ENCODE data around the gene SLC38A5. TPM values are rescaled to one million over a fixed set of nuclear protein-coding genes. Genes with fewer than 3 reads are reported as not detected.

The SLC38A5 gene
- polyA plus RNA-seq, 3 donors, result 4.3 to 222 (median 6.5) TPM

GRCh38 chrX:48474127-48474526 is 4.1 kb upstream of the SLC38A5 start:
- 54 to 74% (median 68%) methylated on average over 7 to 10 of the region's 10 CpGs for WGBS, 3 donors

GRCh38 chrX:48473704-48473990 is 3.6 kb upstream of the SLC38A5 start:
- H3K27ac ChIP-seq (ENCODE audit: low read depth, low read length), result no peak overlapping the region
- WGBS, 3 donors, result 56 to 63% (median 57%) methylated on average over 5 to 9 of the region's 9 CpGs

More at GRCh38 chrX:48474127-48474526, 4.1 kb upstream of the SLC38A5 start:
- H3K27ac ChIP-seq (ENCODE audit: low read depth, low read length), result no peak overlapping the region

- H3K27ac ChIP-seq (ENCODE audit: low read depth, low read length), result no peak overlapping the region
Measured at GRCh38 chrX:48472851-48473703, 3.0 kb upstream of the SLC38A5 start.

GRCh38 chrX:48472225-48472624 is 2.2 kb upstream of the SLC38A5 start:
- no peak overlapping the region for H3K27ac ChIP-seq (ENCODE audit: low read depth, low read length)
- 29 to 84% (median 81%) methylated on average over 7 to 9 of the region's 9 CpGs for WGBS, 3 donors

More at GRCh38 chrX:48472851-48473703, 3.0 kb upstream of the SLC38A5 start:
- WGBS, 3 donors, result 28 to 67% (median 63%) methylated on average over 11 to 12 of the region's 12 CpGs

- no peak overlapping the region for H3K27ac ChIP-seq (ENCODE audit: low read depth, low read length)
- 73 to 94% (median 87%) methylated on average over 7 to 8 of the region's 8 CpGs for WGBS, 3 donors
Measured at GRCh38 chrX:48471504-48471903, 1.4 kb upstream of the SLC38A5 start.

- WGBS, 3 donors, result 60 to 93% (median 86%) methylated on average over 9 of the region's 9 CpGs
Measured at GRCh38 chrX:48470833-48471118, 716 bp upstream of the SLC38A5 start.

GRCh38 chrX:48468693-48469691 is 1.1 kb downstream of the SLC38A5 start:
- WGBS, 3 donors, result 16 to 40% (median 20%) methylated on average over 22 to 23 of the region's 23 CpGs
- H3K27ac ChIP-seq (ENCODE audit: low read depth, low read length), result no peak overlapping the region

More at GRCh38 chrX:48470833-48471118, 716 bp upstream of the SLC38A5 start:
- H3K27ac ChIP-seq (ENCODE audit: low read depth, low read length), result no peak overlapping the region

- 2 to 31% (median 8%) methylated on average over 9 to 18 of the region's 18 CpGs for WGBS, 3 donors
- no peak overlapping the region for H3K27ac ChIP-seq (ENCODE audit: low read depth, low read length)
Measured at GRCh38 chrX:48468247-48468671, 1.8 kb downstream of the SLC38A5 start.

GRCh38 chrX:48467281-48467761 is 2.7 kb downstream of the SLC38A5 start:
- 32 to 68% (median 59%) methylated on average over 4 to 10 of the region's 10 CpGs for WGBS, 3 donors
- no peak overlapping the region for H3K27ac ChIP-seq (ENCODE audit: low read depth, low read length)

- no peak overlapping the region for H3K27ac ChIP-seq (ENCODE audit: low read depth, low read length)
- WGBS, 3 donors, result 53 to 96% (median 89%) methylated on average over 6 to 10 of the region's 10 CpGs
Measured at GRCh38 chrX:48466696-48467095, 3.4 kb downstream of the SLC38A5 start.

- H3K27ac ChIP-seq (ENCODE audit: low read depth, low read length), result no peak overlapping the region
Measured at GRCh38 chrX:48465336-48465933, 4.6 kb downstream of the SLC38A5 start.

GRCh38 chrX:48461830-48462229 is 8.2 kb downstream of the SLC38A5 start:
- 70 to 72% (median 71%) methylated on average over 6 of the region's 6 CpGs for WGBS, 3 donors
- no peak overlapping the region for H3K27ac ChIP-seq (ENCODE audit: low read depth, low read length)

More at GRCh38 chrX:48465336-48465933, 4.6 kb downstream of the SLC38A5 start:
- WGBS, 3 donors, result 44 to 66% (median 65%) methylated on average over 10 of the region's 10 CpGs

GRCh38 chrX:48460606-48461005 is 9.5 kb downstream of the SLC38A5 start:
- whole genome bisulfite sequencing, 3 donors, result 84 to 96% (median 94%) methylated on average over 8 to 11 of the region's 11 CpGs
- H3K27ac ChIP-seq (ENCODE audit: low read depth, low read length), result no peak overlapping the region

GRCh38 chrX:48460031-48460430 is 10.0 kb downstream of the SLC38A5 start:
- no peak overlapping the region for H3K27ac ChIP-seq (ENCODE audit: low read depth, low read length)
- 80 to 100% (median 96%) methylated on average over 2 to 3 of the region's 3 CpGs for whole genome bisulfite sequencing, 3 donors

- no peak overlapping the region for H3K27ac ChIP-seq (ENCODE audit: low read depth, low read length)
- 75 to 97% (median 85%) methylated on average over 3 to 6 of the region's 6 CpGs for WGBS, 3 donors
Measured at GRCh38 chrX:48459483-48459882, 10.6 kb downstream of the SLC38A5 start.

GRCh38 chrX:48458711-48459110 is 11.3 kb downstream of the SLC38A5 start:
- WGBS, 3 donors, result 60 to 72% methylated on average over 6 of the region's 6 CpGs; no CpG with 5 or more reads in 1 of the 3 donors
- H3K27ac ChIP-seq (ENCODE audit: low read depth, low read length), result no peak overlapping the region

GRCh38 chrX:48456628-48457331 is 13.3 kb downstream of the SLC38A5 start:
- H3K27ac ChIP-seq (ENCODE audit: low read depth, low read length), result no peak overlapping the region
- WGBS, 3 donors, result 75 to 86% (median 78%) methylated on average over 6 of the region's 6 CpGs

GRCh38 chrX:48451708-48452107 is 18.4 kb downstream of the SLC38A5 start:
- no peak overlapping the region for H3K27ac ChIP-seq (ENCODE audit: low read depth, low read length)
- 38 to 53% (median 44%) methylated on average over 4 of the region's 4 CpGs for WGBS, 3 donors
